ENCODE results near the gene YIPF4. TPM values are rescaled to one million over a fixed set of nuclear protein-coding genes. Genes with fewer than 3 reads are reported as not detected.

Gene YIPF4
- total RNA-seq: 15.9 and 31.3 TPM in 2 replicates

DNA sequence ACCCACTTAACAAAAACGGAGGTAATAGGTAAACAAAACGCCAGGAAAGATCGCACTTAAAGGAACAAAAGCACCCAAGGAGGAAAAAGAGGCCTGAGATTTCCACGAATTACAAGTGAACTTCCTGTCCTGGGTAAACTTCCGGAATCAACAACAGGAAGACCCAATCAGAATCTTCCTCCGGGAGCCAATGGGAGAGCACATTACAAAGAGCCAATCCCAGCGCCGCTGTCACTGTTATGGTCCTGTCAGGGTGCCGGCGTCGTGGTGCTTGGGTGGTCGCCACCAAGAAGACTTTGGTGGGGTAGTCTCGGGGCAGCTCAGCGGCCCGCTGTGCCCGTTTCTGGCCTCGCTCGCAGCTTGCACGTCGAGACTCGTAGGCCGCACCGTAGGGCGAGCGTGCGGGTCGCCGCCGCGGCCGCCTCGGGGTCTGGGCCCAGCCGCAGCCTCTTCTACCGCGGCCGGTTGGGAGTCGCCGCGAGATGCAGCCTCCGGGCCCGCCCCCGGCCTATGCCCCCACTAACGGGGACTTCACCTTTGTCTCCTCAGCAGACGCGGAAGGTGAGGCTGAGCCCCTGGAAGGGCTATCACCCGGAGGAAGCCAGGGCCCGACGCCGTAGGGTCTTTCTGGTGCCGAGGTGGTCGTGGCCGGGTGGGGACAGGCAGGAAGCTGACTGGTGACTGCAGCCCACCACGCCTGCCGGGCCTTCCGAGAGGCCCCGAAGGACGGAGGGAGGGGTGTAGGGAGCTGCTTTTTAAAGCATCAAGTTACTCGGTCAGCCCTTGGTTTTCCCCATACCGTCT is at the start of gene YIPF4:
YIPF4 (plus strand) TSS at position 231 of the 804 bp plus-strand sequence; CDS start at position 483, 252 bp downstream.

DNA sequence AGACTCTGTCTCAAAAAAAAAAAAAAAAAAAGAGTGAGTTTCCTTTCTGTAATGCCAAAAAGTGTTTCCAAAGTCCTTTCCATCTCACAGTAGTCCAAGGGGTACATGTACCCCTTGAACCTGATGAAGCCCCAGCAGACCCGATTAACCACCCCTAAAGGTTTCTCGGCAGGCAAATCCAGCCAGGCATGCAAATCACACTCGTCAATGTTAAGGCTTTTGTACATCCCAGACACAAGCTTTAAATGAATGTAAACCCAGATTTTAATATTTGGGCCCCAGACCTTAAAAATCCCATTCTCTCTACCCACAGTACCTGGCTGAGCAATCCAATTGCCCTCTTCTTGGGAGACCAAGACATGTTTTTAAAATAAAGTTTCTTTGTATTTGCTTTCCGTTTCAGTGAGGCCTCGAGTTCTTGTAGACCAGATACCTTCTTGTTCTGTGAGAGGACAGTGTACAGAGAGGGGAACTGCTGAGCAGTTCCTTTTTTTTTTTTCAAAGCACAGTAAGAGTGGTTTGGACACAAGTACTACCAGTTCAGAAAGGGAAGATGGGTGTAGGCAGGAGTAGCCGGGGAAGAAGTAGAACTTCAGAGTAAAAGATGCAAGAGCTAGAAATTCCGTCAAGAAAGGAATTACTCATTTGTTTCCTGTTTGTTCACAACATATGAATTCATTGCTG is 13.1 kb upstream of the YIPF4 start, which contains the start of gene NLRC4:
NLRC4 (minus strand) TSS at position 465 of the 684 bp plus-strand sequence. CDS start 8,111 bp downstream, outside the sequence.

DNA sequence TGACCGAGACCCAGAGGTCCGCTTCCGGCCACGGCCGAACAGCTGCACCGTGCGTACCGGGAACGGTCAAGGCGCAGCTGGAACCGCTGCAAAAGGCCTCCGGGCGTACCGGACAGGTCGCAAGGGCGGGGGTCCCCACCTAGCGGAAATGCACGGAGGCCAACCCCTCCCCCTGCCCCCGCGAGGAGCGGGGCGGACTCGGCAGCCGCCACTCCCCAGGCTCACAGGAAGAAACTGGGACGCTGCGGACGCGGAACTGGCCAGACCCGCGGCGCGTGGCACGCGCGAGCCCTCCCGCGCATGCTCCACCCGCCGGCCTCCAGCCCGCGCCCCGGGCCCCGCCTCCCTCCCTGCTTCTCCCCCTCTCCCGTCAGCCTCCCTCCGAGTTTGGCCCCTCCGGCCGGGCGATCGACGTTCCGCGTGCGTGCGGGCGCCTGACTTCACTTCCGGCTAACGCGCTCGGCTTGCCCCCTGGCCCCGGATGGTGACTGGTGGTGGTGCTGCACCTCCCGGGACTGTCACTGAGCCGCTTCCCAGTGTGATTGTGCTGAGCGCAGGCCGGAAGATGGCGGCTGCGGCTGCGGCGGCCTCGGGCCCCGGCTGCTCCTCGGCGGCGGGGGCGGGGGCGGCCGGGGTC is 79.1 kb downstream of the YIPF4 start, which contains the start of gene BIRC6:
BIRC6 (plus strand) TSS at position 343 of the 637 bp plus-strand sequence; CDS start at position 482, 139 bp downstream.

Other genes with a start within 250 kb of the YIPF4 start
- 51.3 and 76.3 TPM in 2 replicates for gene DPY30, start 238.1 kb upstream of the YIPF4 start, total RNA-seq
- 10.0 and 16.0 TPM in 2 replicates for gene SPAST, start 214.3 kb upstream of the YIPF4 start, total RNA-seq
- 15.6 and 23.1 TPM in 2 replicates for gene SLC30A6, start 112.0 kb upstream of the YIPF4 start, total RNA-seq
- not detected in 2 replicates for gene NLRC4, start 13.0 kb upstream of the YIPF4 start, total RNA-seq
- gene BIRC6, start 79.1 kb downstream of the YIPF4 start, total RNA-seq: 30.9 and 40.9 TPM in 2 replicates